ENCODE results near the gene SMIM26.
"Not testable (repeated sequence)": the region's sequence is repeated elsewhere in the genome, so short reads cannot be mapped to it uniquely, and the experiment has no call there.

Gene SMIM26, protein sequence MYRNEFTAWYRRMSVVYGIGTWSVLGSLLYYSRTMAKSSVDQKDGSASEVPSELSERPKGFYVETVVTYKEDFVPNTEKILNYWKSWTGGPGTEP

DNA sequence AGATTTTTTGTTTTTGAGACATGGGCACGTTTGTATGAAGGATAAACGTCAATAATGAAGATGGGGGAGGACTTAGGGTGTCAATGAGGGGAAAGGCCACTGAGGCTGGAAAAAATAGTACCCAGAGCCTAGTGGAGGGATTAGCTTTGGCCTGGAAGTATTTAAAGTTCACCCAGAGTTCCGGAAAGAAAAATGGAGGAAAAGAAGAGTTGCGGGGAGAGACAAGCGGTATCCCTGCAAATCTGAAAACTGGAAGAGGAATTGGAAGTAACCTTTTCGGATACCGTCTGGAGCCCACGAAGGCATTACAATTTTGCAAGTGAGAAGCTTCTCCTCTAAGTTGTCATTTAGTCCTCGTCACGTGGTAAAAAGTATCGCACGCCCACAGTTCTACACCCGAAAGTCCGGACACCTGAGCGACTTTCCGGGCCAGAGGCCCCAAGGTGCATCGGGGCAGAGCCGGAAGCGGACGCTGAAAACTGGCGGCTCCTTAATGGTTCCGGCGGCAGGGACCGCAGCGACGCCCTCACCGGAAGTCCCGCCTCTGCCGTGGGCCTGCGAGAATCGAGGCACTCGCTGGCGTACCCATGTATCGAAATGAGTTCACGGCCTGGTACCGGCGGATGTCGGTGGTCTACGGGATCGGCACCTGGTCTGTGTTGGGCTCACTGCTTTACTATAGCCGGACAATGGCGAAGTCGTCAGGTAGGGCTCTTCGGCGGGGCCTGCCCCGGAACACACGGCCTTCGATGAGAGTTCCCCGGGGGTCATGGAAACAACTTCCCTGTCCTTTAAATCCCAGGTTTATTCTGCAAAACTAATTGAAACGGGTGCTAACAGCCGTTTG lies at the start of gene SMIM26:
Gene SMIM26 (plus strand): TSS at position 541 of the 847 bp plus-strand sequence. CDS start 47 bp downstream, at position 588.
- peak; percentile 93 for DNase-seq

DNA sequence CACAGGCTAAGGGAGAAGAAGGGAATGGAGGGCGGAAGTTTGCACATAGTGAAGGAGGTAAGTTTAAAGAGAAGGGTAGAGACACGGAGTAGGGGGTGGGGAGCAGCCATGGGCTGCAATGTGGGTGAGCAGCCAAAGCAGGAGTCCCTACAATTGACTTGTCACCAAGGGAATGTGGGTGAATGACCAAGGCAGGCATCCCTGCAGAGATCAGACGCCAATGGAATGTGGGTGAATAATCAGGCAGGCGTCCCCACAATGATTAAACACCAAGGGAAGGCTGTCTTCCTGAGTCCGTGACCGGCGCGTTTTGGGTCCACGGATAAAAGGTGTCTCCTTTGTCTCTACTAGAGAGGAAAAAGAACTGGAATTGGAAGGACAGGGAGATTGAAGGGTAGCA lies 45.2 kb upstream of the SMIM26 start:
- not testable (repeated sequence) for DNase-seq

DNA sequence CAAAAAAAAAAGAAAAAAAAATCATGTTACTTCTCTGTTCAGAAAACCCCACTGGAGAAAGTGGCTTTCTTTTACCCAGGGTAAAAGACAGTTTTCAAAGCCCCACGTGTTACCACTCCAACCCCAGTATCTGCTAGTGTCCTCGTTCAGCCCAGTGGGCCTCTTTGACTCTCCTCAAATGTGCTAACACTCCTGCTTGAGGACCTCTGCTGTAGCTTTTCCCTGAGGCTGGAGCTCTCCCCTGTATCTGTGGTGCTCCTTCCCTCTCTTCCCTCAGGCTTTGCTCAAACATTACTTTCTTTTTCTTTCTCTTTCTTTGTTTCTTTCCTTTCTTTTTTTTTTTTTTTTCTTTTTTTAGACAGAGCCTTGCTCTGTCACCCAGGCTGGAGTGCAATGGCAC lies 44.2 kb upstream of the SMIM26 start:
- DNase-seq: no peak

DNA sequence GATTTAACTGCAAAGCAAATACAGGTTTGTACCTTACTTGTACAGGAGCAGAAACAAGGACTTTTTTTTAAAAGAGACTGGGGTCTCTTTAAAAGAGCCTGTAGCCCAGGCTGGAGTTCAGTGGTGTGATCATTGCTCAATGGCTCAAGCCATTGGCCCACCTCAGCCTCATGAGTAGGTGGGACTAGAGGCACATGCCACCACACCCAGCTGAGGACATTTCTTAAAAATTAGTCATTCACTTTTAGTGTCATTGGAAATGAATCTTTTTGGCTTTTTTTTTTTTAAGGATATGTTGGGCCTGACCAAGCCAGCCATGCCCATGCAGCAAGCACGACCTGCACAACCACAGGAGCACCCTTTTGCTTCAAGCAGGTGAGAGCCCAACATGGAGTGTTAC lies 42.6 kb upstream of the SMIM26 start:
- no peak for DNase-seq

DNA sequence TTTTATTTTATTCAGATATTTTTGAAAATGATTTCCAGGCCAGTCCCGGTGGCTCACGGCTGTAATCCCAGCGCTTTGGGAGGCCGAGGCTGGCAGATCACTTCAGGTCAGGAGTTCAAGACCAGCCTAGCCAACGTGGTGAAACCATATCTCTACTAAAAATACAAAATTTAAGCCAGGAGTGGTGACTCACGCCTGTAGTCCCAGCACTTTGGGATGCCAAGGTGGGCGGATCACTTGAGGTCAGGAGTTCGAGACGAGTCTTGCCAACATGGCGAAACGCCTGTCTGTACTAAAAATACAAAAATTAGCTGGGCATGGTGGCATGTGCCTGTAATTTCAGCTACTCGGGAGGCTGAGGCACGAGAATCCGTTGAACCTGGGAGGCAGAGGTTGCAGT lies 40.5 kb upstream of the SMIM26 start:
- not testable (repeated sequence) for DNase-seq

DNA sequence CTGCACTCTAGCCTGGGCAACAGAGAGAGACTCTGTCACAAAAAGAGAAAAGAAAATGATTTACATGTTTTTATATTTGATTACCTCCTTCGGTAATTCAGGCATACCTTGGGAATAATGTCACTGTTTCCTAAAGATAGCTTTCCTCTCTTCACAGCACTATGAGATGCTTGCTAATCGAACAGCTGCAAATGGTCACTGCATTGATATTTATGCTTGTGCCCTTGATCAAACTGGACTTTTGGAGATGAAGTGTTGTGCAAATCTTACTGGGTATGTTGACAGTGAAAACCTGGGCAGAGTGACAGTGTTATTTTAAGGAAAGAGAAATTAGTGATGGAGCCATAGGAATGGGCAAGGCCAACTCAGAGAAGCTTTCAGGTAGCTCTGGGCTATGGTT lies 39.9 kb upstream of the SMIM26 start:
- DNase-seq: no peak

DNA sequence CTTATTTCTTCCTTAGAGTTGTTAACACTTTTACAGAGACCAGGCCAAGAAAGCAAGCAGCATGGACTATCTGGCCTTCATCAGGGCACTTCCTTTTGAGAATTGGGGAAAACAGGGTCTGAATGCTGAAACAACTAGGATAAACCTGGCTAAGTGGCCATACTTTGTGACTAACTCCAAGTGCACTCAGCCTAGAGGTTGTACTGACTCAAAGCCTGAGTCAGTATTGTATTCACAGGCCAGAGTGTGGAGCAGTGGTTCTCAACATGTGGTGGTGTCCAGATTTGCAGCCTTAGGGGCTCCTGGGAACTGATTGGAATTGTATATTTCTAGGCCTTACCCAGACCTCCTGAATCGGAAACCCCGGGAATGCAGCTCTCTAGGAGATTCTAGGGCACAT lies 39.4 kb upstream of the SMIM26 start:
- no peak for DNase-seq

DNA sequence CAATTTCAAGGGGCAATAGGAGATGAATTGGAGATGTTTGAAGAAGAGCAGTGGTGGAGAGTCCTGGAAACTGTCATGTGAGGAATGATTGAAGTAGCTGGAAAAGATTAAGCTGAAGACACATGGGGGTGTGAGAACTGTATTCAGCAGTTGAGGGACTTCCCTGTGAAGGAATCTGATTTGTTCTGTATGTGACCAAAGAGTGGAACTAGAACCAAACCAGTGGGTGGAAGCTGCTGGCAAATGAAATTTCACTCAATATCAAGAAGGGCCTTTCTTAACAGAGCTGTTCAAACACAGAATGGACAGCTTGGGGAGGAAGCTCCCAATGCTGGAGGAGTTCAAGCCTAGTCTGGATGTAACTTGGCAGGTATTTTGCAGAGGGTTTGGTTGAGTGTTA lies 38.2 kb upstream of the SMIM26 start:
- DNase-seq: no peak

DNA sequence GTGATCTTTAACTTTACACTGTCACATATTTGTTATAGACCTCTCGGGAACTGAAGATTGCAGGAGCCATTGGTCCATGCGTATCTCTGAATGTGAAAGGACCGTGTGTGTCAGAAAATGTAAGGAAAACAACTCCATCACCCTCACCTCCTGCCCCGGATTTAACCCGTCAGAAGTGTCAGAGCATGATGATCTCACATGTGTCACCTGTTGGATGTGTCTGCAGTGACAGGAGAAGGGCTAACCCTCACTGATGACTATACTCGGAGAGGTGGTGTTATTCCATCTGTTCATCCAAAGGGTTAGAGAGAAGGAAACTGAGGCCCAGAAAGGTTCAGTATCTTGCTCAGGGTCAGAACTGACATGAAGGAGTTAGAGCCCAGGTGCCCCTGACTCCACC lies 34.6 kb upstream of the SMIM26 start:
- DNase-seq: no peak

DNA sequence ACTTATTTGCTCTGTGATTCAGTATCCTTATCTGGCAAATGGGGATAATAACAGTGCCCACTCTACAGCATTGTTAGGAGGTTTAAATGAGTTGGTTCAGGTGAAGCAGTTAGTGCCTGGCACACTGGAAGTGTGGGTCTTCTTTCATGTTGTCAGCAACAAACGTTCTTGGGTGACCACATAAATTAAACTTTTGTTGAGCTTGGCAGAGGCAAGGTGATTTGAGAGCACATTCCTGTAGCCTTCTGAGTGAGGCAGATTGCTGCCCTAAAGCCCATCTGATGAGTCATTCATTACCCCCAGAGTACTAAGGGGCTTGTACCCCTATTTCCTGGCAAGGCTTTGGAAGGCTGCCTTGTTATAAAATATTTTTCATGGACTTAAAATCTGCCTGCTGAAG lies 33.7 kb upstream of the SMIM26 start:
- DNase-seq: no peak

DNA sequence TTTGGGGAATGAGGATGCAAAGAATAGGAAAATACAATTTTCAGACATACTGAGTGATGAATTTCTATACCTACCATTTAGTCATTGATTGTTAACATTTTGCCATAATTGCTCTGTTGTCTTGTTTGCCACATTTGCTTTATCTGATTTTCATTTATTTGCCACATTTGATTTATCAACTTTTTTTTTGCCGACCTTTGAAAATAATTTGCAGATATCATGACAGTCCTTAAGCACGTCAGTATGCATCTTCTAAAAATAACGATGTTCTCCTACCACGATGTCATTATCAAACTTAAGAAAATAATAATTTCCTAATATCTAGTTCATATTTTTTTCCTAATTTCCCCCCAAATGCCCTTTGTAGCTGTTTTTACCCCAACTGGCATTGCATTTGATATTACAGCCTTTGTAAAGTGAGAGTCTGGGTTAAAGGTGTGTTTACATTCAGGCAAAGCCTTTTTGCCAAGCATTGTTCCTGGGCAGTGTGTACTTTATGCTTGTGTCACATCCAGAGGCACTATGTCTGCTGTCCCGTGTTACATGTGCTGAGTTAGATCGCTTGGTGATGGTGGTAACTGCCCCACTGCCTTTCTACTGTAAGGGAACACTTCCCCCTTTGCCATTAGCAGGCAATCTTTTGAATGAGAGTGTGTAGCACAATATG lies 33.1 kb upstream of the SMIM26 start:
- no peak for DNase-seq

DNA sequence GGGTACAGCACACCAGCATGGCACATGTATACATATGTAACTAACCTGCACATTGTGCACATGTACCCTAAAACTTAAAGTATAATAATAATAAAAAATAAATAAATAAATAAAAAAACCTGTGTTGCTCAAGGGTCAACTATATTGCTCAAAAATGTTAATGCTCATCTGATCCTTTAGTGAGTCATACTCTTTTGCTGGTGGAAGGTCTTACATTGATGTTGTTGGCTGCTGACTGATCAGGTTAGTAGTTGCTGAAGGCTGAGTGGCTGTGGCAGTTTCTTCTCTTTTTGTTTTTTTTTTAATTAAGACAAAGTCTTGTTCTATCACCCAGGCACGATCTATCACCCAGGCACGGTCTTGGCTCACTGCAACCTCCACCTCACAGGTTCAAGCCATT lies 29.6 kb upstream of the SMIM26 start:
- no peak for DNase-seq

DNA sequence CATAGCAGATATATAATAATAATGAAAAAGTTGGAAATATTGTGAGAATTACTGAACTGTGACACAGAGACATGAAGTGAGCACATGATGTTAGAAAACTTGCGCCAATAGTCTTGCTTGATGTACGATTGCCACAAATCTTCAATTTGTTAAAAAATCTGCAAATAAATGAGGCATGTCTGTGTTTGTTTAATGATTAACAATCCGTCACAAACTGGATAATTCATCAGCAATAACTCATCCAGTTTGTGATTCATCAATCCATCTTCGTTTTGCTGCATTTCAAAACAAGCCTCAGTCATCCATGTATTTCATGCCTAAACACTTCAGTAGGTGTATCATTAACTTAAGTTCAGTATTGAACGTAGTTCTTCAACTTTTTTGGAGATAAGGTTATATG lies 25.5 kb upstream of the SMIM26 start:
- DNase-seq: no peak

DNA sequence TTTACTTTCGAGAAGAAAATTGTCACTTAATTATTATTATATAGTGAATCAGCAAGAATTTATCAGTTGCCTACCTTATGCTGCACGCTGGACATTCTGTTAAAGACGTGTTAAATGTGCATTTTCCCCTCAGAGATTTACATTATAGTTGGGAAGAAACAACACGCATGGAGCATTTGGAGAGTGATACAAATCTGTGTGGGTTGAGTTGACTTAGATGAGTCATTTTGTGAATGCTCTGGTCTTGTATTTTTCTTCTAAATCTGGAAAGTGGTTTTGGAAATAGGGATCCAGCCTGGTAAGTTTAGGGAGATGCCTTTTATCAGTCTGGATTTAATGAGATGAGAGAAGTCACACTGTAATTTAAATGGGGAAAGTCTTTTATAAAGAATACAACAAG lies 24.0 kb upstream of the SMIM26 start:
- DNase-seq: no peak

DNA sequence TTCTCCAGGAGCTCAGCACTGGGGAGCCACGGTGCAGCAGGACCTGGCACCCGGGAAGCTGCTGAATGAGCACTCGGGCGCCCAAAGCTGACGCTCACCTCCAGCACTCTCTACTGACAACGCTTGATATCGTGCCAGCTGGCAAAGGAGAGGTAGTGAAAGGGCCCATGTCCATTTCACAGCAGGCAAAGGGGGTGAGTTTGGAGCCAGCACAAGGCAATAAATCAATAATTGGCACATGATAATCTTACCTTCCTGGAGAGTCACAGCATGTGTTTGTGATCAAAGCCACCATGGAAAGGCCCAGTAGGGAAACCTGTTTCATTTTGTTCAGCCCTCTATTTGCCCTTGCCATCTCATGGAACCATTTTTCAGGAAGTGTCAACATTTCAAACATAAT lies 23.3 kb upstream of the SMIM26 start:
- no peak for DNase-seq

DNA sequence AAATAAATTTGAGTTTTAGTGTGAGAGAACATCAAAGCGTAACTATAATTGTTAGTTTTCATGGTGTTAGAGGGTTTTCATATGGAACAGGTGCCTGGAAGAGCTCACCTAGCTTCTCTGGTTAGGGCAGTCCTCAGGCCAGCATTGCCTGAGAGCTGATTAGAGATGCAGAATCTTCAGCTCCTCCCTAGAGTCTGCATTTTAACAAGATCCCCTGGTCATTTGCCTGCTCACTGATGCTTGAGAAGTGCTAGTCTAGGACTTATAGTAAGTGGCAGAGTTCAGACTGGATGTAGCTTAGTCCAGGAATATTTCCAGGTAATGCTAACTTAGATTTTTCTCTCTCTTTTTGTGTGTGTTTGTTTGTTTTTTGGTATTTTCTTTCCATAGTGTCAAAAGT lies 21.7 kb upstream of the SMIM26 start:
- DNase-seq: no peak

DNA sequence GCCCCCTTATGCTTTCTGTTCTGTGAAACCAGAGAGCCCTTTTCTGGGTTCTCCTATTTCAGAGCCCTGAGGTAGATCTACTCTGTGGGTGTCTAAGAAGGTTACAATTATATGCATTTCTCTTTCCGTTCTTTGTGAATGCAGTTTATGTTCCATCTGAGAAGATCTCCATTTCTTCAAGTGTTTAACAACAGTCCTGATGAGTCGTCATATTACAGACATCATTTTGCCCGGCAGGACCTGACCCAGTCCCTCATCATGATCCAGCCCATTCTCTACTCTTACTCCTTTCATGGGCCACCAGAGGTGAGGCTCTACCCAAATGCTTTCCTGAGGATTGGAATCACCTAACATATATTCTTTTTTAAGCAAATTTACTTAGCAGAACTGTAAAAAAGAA lies 18.8 kb upstream of the SMIM26 start:
- no peak for DNase-seq

DNA sequence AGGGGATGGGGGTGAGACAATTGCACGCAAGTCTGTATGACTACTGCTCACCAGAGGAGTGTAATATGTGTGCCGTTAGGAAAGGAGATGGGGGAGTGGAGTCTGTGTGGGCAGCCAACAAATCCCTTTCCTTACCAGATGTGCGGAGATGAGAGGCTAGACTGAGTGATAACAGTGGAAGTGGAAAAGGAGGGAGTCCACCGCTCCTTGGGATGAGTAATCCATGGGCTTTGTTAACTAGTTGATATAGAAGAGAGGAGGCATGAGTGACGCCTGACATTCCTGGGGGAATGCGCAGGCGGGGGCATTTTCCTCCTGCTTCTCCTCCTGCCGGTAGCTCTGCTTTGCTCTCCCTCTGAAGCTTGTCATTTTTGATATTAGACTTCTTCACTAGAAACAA lies 13.5 kb upstream of the SMIM26 start:
- no peak for DNase-seq

DNA sequence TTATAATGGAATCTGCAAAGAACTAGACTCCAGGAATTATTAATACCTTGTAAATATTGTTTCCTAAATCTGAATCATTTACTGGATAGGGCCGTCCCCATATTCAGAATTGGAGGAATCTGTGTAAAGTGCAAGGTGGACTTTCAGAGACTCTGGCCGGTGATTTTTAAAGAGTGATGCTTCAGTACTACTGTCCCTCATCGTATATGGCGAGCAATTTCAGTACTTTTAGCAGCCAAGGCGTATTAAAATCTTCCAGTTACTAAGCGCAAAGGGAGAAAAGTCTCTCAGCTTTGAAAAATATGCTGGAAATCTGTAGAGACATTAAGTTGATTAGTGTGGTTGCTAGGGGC lies 483 bp downstream of the SMIM26 start:
- DNase-seq: no peak

DNA sequence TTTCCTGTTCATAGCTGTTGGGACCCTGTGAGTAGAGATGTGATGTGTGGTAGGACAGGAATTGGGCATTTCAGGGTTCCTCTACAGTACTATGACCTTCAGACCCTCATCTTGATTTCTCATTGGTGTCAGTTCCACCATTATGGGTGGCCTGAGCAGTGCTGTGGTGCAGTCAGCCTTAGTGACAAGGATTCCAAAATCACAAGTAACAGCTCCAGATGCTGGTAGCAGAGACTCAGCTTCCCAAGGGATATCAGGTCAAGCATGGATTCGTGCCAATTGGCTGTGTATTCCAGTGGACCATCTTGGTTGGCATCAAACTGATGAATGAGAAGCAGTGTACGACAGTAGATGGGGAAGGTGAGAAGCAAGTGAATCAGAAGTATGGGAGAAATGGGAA lies 3.8 kb downstream of the SMIM26 start:
- DNase-seq: no peak

DNA sequence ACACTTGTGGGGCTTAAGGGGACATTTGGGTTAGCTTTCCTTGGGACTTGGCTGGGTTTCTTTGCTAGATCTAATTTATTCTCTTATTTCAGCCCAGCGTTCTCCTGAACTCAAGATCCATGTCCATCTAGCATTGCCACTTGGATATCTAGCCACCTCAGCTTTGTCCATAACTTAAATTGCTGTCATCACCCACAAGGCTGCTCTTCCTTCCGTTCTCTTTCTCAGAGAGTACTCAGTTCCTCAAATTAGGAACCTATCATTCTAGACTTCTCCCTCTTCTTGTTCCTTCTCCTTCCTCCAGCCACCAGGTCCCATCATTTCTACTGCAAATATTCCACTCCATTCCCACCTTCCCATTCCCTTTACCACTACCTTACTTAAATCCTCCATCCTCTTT lies 4.3 kb downstream of the SMIM26 start:
- DNase-seq: no peak

DNA sequence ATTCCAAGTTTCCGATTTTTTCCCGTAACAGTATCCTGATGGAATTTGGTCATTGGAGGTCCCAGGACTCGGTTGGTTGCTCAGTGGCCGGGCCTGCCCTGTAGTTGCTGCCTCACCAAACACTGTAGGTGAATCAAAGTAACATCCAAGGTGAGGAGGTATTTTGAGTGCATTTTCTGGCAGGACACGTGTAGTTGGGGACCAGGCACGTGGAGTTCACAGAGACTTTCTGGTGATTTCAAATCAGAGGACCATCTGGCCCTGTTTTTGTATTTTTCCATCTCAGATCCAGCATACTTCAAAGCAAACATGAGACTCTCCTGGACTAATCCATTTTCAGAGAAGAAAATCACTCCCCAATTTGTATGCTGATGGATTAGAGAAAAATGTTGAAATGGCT lies 10.7 kb downstream of the SMIM26 start:
- no peak for DNase-seq

DNA sequence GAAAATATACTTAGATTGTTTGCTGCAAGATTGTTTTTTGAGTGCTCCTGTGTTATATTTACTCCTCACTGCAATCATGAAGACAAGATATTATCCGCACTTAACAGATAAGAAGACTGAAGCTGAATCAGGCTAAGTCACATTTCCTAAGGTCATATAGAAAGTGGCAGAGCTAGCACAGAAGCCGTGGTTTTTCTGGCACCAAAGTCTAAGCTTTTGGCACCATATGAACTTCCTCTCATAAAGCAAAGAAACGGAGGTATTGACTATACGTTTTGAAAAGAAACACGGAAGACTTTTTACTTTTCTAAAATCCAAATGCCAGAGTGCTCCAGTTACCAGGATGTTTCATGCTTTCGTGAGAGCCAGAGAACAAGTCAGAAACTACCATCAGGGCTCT lies 11.3 kb downstream of the SMIM26 start:
- no peak for DNase-seq

DNA sequence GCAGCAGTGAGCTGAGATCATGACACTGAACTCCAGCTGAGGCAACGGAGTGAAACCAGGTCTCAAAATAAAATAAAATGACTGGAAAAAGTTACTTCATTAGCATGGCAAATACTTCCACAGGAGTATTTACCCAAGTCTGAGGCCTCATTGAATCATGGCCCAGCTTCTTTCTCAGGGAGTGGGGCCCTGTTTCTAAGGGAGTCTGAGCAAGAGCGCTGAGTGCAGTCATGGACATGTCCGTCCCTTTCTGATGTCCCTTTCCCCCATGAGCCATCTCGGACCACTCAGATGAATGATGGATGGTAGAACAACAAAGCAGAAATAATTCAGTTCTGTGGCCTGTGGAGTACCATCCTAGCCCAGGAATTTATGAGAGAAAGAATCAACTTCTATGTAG lies 12.8 kb downstream of the SMIM26 start:
- no peak for DNase-seq

DNA sequence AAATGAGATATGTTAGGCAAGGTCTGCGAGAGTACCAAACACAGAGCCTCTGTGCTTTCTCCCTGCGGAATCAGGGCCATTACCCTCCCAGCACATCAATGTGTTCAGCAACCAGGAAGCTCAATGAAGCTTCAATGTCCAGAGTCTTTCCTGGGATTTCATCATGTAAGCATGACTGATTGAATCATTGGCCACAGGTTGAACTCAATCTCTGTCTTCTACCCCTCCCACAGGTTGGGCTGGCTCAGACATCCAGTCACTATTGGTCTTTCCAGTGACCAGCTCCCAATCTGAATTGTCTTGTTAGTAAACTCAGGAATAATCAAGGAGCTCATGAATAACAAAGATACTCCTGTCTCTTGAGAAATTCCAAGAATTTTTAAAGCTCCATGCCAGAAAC lies 17.9 kb downstream of the SMIM26 start:
- no peak for DNase-seq
